Panc1 (cell line): ENCODE results near the gene TTLL10. TPM values are rescaled to one million over a fixed set of nuclear protein-coding genes. Genes with fewer than 3 reads are reported as not detected.

ENCODE experiments used
- ATAC-seq: fragments of 200-7000 bp; cut with Tn5 transposase; 2 replicates; pipeline ENCODE4 v1.9.1; 2020; ENCODE audit warnings: mild to moderate bottlenecking, moderate library complexity
- BruUV-seq: library from RNA; stranded (reverse); fragments of 400-500 nt; replicated peaks from 2 replicates; lab custom pipeline; 2021; lab: Mats Ljungman, UMichigan
- CTCF ChIA-PET: fragments of 300-600 bp; sonication (Branson Sonifier 250); formaldehyde crosslinking; loops from one replicate; lab custom pipeline; 2022; ENCODE audit warnings: antibody characterized with exemption; lab: Charles Lee
- POLR2A ChIA-PET: fragments of 300-600 bp; sonication (Branson Sonifier 250); formaldehyde crosslinking; loops from one replicate; lab custom pipeline; 2022; ENCODE audit warnings: antibody characterized with exemption; lab: Charles Lee
- DNase-seq: peaks from one replicate; pipeline ENCODE4 v3.0.0-alpha.2; 2010; ENCODE audit warnings: low read depth, low spot score
- H3K27ac ChIP-seq: 2 replicates; pipeline ENCODE4 v1.5.1; 2011; ENCODE audit warnings: mild to moderate bottlenecking, low read length, inconsistent platforms
- H3K27me3 ChIP-seq: fragments of 200-500 bp; sonication (Bioruptor generic); 2 replicates; pipeline ENCODE4 v1.6.0; 2014; ENCODE audit warnings: low read length, inconsistent platforms; ENCODE audit not compliant: control insufficient read depth, insufficient read depth
- H3K36me3 ChIP-seq: fragments of 200-500 bp; sonication (Bioruptor generic); 2 replicates; pipeline ENCODE4 v1.5.1; 2014; ENCODE audit warnings: inconsistent platforms, mild to moderate bottlenecking, low read length, moderate library complexity; ENCODE audit not compliant: control insufficient read depth, insufficient read depth
- H3K4me1 ChIP-seq: 2 replicates; pipeline ENCODE4 v1.5.1; 2011; ENCODE audit warnings: inconsistent platforms, mild to moderate bottlenecking, low read length, moderate library complexity; ENCODE audit not compliant: control insufficient read depth, insufficient read depth
- H3K4me3 ChIP-seq, 2 experiments: 2 replicates each; pipeline ENCODE4 v1.5.1; 2011 to 2012; ENCODE audit warnings: low read depth in 2 of 2, low read length in 2 of 2, mild to moderate bottlenecking in 2 of 2, inconsistent platforms in 1 of 2, moderate library complexity in 1 of 2
- H3K9me3 ChIP-seq: fragments of 200-500 bp; sonication (Bioruptor generic); 2 replicates; pipeline ENCODE4 v1.5.1; 2014; ENCODE audit warnings: low read depth, mild to moderate bottlenecking, inconsistent platforms, low read length, moderate library complexity; ENCODE audit not compliant: control insufficient read depth, insufficient read depth
- POLR2AphosphoS5 ChIP-seq: IDR thresholded peaks from 2 replicates; pipeline ENCODE4 v1.6.1; 2012; ENCODE audit warnings: mild to moderate bottlenecking, low read depth, low read length, moderate library complexity
- SIN3A ChIP-seq: IDR thresholded peaks from 2 replicates; pipeline ENCODE4 v1.6.1; 2012; ENCODE audit warnings: low read depth, mild to moderate bottlenecking, low read length, moderate library complexity, borderline replicate concordance; ENCODE audit not compliant: insufficient read depth
- TCF7L2 ChIP-seq: IDR thresholded peaks from 2 replicates; pipeline ENCODE4 v1.6.1; 2011; ENCODE audit warnings: mild to moderate bottlenecking, low read depth, low read length, inconsistent platforms
- in situ Hi-C: cut with HindIII; loops from 2 replicates; pipeline ENCODE4 v1.10.0; 2016; ENCODE audit warnings: low sequenced_read_pairs, low pct_unique_long_range_greater_than_20kb
- intact Hi-C: fragments of 100-400 bp; cut with micrococcal nuclease; formaldehyde crosslinking; loops from one replicate; pipeline ENCODE4 v1.10.0; 2022; ENCODE audit not compliant: unreplicated experiment
- total RNA-seq: library from RNA; stranded (reverse); gene quantifications from one replicate; pipeline ENCODE4 v1.2.1, GENCODE V29; 2021; ENCODE audit not compliant: unreplicated experiment
- TF ChIP-seq, protein P1 (sequence below), 2 experiments: IDR thresholded peaks; 2 replicates each; pipeline ENCODE4 v1.6.1; 2011 to 2012; ENCODE audit warnings: low read depth in 2 of 2, control low read depth in 1 of 2, low read length in 1 of 2, mild to moderate bottlenecking in 1 of 2, moderate library complexity in 1 of 2; ENCODE audit not compliant: insufficient read depth in 1 of 2
- TF ChIP-seq, protein P2 (sequence below): fragments of 450-650 bp; IDR thresholded peaks from 2 replicates; pipeline ENCODE4 v1.5.1; 2017; ENCODE audit warnings: mild to moderate bottlenecking

Gene TTLL10
- total RNA-seq, 1 experiment from 2014 or later: not detected

DNA sequence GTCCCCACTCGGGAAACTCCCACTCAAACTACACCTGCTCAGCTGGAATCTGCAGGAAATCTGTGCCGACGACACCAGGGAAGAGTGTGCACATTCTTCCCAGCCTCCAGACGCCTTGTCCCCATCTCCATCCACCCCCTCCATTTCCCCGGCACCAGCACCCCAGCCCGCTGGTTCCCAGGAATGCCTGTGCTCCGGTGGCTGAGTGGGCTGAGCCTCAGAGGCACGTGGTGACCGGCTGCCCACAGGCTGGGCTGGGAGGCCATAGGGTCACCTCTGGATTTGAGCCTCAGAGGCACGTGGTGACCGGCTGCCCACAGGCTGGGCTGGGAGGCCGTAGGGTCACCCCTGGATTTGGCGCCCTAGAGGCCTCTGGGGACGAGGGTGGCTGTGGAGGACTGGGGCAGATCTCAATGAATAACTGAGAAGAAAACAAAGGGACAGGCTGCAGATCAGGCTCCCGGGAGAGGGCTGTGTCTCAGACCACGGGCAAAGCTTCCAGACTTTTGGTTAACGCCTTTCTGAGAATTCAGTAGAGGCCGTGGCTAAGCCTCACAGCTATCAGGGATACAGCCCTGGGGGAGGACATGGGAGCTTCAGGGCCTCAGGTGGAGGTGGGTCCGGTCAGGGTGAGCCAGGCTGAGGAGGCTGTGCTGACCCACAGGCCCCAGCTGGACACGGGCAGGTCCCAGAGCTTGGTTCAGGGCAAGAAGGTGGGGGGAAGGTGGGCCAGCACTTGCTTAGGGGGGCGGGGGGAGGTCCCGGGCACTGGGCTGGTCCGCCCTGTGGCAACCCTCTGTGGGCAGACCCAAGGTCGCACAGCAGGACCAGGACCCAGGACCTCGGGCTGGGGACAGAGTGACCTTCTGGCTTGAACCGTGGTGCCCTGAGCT, 17.3 kb upstream of the TTLL10 start:
- no TSS peak for BruUV-seq
- TF ChIP-seq POLR2AphosphoS5: no peak
- TF ChIP-seq, protein P1, sequence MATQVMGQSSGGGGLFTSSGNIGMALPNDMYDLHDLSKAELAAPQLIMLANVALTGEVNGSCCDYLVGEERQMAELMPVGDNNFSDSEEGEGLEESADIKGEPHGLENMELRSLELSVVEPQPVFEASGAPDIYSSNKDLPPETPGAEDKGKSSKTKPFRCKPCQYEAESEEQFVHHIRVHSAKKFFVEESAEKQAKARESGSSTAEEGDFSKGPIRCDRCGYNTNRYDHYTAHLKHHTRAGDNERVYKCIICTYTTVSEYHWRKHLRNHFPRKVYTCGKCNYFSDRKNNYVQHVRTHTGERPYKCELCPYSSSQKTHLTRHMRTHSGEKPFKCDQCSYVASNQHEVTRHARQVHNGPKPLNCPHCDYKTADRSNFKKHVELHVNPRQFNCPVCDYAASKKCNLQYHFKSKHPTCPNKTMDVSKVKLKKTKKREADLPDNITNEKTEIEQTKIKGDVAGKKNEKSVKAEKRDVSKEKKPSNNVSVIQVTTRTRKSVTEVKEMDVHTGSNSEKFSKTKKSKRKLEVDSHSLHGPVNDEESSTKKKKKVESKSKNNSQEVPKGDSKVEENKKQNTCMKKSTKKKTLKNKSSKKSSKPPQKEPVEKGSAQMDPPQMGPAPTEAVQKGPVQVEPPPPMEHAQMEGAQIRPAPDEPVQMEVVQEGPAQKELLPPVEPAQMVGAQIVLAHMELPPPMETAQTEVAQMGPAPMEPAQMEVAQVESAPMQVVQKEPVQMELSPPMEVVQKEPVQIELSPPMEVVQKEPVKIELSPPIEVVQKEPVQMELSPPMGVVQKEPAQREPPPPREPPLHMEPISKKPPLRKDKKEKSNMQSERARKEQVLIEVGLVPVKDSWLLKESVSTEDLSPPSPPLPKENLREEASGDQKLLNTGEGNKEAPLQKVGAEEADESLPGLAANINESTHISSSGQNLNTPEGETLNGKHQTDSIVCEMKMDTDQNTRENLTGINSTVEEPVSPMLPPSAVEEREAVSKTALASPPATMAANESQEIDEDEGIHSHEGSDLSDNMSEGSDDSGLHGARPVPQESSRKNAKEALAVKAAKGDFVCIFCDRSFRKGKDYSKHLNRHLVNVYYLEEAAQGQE (IDR thresholded peaks at IDR 0.05; ENCODE audit: insufficient read depth in 1 of 2, low read depth in 2 of 2, low read length in 1 of 2): no peak
- TF ChIP-seq TCF7L2: no peak
- no peak for TF ChIP-seq SIN3A
- TF ChIP-seq, protein P2, sequence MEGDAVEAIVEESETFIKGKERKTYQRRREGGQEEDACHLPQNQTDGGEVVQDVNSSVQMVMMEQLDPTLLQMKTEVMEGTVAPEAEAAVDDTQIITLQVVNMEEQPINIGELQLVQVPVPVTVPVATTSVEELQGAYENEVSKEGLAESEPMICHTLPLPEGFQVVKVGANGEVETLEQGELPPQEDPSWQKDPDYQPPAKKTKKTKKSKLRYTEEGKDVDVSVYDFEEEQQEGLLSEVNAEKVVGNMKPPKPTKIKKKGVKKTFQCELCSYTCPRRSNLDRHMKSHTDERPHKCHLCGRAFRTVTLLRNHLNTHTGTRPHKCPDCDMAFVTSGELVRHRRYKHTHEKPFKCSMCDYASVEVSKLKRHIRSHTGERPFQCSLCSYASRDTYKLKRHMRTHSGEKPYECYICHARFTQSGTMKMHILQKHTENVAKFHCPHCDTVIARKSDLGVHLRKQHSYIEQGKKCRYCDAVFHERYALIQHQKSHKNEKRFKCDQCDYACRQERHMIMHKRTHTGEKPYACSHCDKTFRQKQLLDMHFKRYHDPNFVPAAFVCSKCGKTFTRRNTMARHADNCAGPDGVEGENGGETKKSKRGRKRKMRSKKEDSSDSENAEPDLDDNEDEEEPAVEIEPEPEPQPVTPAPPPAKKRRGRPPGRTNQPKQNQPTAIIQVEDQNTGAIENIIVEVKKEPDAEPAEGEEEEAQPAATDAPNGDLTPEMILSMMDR: no peak
- H3K36me3 ChIP-seq: no peaks in the 10 kb centered on the region; the same call in 1 of the 2 replicates
- CTCF ChIA-PET: no interaction called here
- H3K4me3 ChIP-seq: no peak overlapping the region
- DNase-seq: no peak
- intact Hi-C loops: no loop called here
- H3K9me3 ChIP-seq: no peaks in the 10 kb centered on the region
- POLR2A ChIA-PET: interaction anchor here (0.6 kb wide), 1 partner anchor 166 kb away, joined by 9 read pairs; no protein-coding TSS in a partner anchor
- no peak overlapping the region for H3K27ac ChIP-seq
- no peak for ATAC-seq
- H3K4me1 ChIP-seq: peaks cover 12% of the 10 kb centered on the region
- in situ Hi-C loops: no loop called here
- H3K27me3 ChIP-seq: no peaks in the 10 kb centered on the region

DNA sequence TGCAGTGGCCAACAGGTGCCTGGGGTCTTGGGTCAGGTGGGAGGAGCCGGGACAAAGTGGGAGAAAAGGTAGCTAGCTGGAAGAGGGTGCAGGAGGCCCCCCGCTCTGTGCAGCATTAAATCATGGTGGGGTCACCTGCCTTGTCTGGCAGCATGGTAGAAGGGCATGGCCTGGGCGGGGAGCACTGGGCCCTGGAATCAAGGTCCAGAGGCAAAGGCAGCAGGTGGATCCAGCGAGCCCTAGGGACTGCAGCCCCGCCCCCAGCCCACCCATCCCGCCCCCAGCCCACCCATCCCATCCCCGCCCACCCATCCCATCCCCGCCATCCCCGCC, 16.7 kb upstream of the TTLL10 start:
- peak; percentile 44; the same call in 1 of the 2 replicates for ATAC-seq
- in situ Hi-C loops: no loop called here
- intact Hi-C loops: no loop called here
- Histone ChIP-seq H3K27me3 (no peaks in the 10 kb centered on the region), H3K4me1 (peaks cover 12% of the 10 kb centered on the region), H3K27ac (no peak overlapping the region), H3K4me3 (no peak overlapping the region), H3K9me3 (no peaks in the 10 kb centered on the region), H3K36me3 (no peaks in the 10 kb centered on the region; the same call in 1 of the 2 replicates)
- no TSS peak for BruUV-seq
- TF ChIP-seq POLR2AphosphoS5 (no peak), TCF7L2 (no peak), SIN3A (no peak)
- TF ChIP-seq, protein P1 (IDR thresholded peaks at IDR 0.05; ENCODE audit: insufficient read depth in 1 of 2, low read depth in 2 of 2, low read length in 1 of 2): no peak
- TF ChIP-seq, protein P2: no peak
- CTCF ChIA-PET: no interaction called here
- POLR2A ChIA-PET: no interaction called here
- DNase-seq: no peak
